Adrenal gland (tissue), 5 donors: Measurements from ENCODE around the gene HES3.

Experiments
- POLR2A ChIP-seq, 2 donors: fragments of 450-650 bp; IDR thresholded peaks; one replicate each; pipeline ENCODE4 v1.6.1; 2017; ENCODE audit warnings: antibody characterized with exemption in 2 of 2, mild to moderate bottlenecking in 2 of 2, moderate library complexity in 1 of 2
- TF ChIP-seq, protein P1 (sequence below), 6 experiments: fragments of 450-650 bp in 4 of 6; fragments of 200-600 bp in 2 of 6; sonication (generic) in 1 of 6; IDR thresholded peaks; 1 replicate in 5 of 6; 2 replicates in 1 of 6; pipeline versions ENCODE4 v1.5.1 to v1.8.0; 2016 to 2021; ENCODE audit warnings: antibody characterized with exemption in 6 of 6, mild to moderate bottlenecking in 2 of 6, moderate library complexity in 1 of 6
- donor health status: DM: no; HTN: no; CAD: no.

DNA sequence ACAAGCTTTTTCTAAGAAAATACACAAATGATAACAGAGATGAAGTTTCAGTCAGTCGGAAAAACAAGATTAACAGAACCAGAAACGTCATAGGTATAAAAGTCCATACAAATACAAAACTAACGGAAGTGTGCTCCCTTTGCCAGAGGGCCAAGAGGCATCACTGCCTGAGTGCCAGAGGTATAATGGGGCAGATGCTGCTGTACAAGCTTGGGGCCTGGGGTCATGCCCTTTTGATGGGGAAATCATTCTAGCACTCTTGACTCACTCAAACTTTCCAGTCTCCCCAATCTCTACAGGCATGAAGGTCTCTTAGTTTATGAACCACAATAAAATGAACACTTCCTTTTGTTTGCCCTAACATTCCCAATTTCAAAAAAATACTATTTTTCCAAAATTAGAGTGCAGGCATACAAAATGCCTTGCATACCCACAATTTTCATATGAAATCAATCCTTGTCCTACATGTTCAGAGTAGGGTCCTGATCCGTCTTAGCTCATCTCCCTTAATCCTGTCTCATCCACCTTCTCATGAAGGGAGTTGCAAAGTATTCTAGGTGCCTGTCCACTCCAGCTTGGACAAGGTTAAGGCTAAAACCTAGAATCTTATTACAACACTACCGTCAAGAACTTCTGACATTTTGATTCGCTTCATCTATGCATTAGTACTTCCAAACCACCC, 46.1 kb upstream of the HES3 start:
- no peak for TF ChIP-seq POLR2A (IDR thresholded peaks at IDR 0.05)
- TF ChIP-seq, protein P1, sequence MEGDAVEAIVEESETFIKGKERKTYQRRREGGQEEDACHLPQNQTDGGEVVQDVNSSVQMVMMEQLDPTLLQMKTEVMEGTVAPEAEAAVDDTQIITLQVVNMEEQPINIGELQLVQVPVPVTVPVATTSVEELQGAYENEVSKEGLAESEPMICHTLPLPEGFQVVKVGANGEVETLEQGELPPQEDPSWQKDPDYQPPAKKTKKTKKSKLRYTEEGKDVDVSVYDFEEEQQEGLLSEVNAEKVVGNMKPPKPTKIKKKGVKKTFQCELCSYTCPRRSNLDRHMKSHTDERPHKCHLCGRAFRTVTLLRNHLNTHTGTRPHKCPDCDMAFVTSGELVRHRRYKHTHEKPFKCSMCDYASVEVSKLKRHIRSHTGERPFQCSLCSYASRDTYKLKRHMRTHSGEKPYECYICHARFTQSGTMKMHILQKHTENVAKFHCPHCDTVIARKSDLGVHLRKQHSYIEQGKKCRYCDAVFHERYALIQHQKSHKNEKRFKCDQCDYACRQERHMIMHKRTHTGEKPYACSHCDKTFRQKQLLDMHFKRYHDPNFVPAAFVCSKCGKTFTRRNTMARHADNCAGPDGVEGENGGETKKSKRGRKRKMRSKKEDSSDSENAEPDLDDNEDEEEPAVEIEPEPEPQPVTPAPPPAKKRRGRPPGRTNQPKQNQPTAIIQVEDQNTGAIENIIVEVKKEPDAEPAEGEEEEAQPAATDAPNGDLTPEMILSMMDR (IDR thresholded peaks at IDR 0.05), result no peak
